ENCODE data around the gene MYL5.
"Not testable (repeated sequence)": the region's sequence is repeated elsewhere in the genome, so short reads cannot be mapped to it uniquely, and the experiment has no call there.

Gene MYL5

GRCh38 chr4:656436-657337 is 17.7 kb upstream of the MYL5 start:
- DNase-seq (ENCODE audit: low spot score): no peak

DNA sequence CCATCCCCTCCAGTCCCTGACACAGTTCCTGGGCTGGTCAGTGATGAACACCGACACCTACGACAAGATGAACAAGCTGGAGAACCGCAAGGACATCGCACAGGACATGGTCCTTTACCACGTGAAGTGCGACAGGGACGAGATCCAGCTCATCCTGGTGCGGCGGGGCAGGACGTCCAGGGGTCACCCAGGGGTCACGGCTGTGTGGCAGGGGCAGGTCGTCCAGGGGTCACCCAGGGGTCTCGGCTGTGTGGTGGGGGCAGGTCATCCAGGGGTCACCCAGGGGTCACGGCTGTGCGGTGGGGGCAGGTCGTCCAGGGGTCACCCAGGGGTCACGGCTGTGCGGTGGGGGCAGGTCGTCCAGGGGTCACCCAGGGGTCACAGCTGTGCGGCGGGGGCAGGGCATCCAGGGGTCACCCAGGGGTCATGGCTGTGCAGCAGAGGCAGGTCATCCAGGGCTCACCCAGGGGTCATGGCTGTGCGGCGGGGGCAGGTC is 17.0 kb upstream of the MYL5 start:
- no peak for DNase-seq (ENCODE audit: low spot score)

GRCh38 chr4:657834-658667 is 16.3 kb upstream of the MYL5 start:
- no peak for DNase-seq (ENCODE audit: low spot score)

DNA sequence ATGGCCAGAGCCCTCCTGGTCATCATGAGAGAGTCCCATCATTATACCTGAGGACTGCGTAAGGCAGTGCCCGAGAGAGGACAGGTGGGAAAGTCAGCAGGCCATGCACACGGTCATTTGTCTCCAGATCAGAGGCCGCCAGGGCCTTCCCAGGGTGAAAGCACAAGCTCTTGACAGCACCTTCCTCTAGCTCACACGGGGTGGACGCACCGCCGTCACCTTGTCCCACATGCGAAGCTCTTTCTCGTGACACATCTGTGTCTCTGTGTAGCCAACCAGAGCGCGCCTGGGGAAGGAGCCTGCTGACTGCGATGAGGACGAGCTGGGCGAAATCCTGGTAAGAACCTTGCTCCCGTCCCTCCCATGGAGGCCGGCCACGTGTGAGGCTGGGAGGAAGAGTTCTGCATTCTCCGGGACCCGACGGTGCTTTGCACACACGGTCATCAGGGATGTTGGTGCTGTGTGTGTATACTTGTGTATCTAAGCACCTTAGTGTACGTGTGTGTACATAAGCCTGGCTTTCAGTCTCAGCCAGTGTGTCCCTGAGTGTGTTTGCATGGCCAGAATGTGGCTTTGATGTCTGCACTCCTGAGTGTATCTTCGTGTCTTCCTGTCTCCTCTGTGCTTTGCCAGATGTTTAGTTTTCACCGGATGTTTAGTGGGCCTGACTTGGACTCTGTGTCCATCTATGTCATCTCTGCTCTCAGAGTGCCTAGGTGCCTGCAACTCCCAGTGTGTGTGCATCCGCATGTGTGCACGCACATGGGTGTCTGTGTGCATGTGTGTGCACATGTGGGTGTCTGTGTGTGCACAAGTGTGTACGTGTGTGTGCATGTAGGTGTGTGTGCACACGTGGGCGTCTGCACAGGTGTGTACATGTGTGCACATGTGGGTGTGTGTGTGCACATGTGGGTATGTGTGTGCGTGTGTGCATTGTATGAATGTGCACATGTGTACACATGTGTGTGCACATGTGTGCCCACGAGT is 15.4 kb upstream of the MYL5 start:
- no peak for DNase-seq (ENCODE audit: low spot score)

DNA sequence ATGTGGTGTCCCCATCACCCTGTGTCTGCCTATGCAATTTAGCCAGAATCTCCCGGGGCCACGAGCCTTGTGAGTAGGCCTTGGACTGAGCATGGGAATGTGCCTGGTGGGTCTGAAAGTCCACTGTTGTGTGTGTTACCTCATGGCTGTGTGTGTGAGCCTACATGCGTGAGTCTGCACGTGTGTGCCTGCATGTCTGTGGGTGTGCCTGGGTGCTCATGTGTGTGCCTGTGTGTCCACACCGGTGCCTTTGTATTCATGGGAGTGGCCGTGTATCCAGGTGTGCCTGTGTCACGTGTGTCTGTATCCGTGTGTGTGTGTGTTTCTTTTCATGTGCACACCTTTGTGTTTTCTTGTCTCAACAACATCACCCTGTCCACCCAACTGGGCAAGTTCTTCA is 14.5 kb upstream of the MYL5 start:
- DNase-seq (ENCODE audit: low spot score): no peak

DNA sequence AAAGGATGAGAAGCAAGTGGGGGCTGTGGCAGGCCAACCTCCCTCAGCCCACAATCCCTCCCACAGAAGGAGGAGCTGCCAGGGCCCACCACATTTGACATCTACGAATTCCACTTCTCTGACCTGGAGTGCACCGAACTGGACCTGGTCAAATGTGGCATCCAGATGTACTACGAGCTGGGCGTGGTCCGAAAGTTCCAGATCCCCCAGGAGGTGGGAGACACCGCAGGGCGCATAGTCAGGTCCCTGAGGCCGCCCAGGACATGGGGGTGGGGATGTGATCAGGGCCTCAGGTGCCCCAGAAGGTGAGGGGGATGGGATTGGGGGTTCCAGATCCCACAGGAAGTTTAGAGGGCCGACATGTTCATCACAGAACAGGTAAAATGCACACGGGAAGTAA is 13.9 kb upstream of the MYL5 start:
- no peak for DNase-seq (ENCODE audit: low spot score)

DNA sequence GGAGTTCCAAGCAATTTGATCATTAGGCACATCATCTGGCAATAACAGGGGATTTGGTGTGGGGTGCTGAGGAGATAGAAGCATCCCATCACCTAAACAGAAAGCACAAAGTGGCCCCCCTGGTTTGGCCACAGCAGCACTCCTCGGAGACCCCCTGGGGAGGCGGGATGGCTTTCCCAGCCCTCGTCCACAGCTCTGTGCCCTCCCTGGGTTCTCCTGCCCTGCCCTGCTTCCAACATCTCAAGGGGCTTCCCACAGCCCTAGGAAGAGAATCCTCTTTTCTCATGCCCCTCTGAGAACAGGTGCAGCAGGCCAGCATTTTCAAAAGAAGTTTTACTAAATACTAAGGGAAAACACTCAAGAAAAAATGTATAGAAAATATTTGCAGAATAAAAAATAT is 13.1 kb upstream of the MYL5 start:
- DNase-seq (ENCODE audit: low spot score): no peak

DNA sequence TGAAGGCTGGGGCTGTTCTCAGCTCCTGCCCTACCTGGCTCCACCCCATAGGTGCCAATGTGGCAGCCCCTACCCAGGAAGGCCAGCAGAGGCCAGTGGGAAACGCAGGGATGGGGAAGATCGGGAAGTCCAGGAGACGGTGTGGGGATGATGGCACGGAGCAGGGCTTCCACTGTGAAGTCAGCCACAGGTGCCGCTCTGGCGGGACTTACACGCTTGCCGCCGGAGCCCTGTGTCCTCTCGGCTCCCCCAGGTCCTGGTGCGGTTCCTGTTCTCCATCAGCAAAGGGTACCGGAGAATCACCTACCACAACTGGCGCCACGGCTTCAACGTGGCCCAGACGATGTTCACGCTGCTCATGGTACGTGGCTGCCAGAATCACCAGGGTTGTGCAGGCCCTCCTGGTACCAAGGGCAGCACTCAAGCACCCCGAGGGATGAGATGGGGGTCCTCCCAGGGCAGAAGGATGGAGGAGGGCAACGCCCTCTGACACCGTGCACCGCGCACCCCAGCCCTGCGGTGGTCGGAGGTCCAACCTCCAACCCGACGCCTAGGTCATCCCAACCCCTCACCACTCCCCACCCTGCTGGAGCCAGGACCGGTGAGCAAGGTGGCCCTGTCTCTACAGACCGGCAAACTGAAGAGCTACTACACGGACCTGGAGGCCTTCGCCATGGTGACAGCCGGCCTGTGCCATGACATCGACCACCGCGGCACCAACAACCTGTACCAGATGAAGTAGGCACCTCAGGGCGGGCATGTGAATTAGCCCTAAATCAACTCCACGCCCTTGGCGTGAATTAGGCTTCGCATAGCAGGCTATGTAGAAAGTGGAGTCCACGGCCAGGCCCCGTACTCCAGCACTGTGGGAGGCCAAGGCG is 12.2 kb upstream of the MYL5 start:
- no peak for DNase-seq (ENCODE audit: low spot score)

DNA sequence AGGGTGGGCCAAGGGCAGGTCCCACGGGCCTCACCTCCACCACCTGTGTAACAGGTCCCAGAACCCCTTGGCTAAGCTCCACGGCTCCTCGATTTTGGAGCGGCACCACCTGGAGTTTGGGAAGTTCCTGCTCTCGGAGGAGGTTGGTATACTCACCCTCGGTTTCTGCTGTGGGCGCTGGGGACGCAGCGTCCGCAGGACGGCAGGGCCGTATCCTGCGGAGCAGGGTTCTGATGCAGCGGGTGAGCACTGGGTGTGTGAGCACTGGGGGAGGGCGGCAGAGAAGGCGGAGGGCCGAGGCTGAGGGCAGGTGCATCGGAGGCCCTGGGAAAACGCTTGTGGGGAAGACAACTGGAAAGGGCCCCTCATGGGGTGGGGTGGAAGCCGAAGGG is 11.3 kb upstream of the MYL5 start:
- DNase-seq (ENCODE audit: low spot score): no peak

DNA sequence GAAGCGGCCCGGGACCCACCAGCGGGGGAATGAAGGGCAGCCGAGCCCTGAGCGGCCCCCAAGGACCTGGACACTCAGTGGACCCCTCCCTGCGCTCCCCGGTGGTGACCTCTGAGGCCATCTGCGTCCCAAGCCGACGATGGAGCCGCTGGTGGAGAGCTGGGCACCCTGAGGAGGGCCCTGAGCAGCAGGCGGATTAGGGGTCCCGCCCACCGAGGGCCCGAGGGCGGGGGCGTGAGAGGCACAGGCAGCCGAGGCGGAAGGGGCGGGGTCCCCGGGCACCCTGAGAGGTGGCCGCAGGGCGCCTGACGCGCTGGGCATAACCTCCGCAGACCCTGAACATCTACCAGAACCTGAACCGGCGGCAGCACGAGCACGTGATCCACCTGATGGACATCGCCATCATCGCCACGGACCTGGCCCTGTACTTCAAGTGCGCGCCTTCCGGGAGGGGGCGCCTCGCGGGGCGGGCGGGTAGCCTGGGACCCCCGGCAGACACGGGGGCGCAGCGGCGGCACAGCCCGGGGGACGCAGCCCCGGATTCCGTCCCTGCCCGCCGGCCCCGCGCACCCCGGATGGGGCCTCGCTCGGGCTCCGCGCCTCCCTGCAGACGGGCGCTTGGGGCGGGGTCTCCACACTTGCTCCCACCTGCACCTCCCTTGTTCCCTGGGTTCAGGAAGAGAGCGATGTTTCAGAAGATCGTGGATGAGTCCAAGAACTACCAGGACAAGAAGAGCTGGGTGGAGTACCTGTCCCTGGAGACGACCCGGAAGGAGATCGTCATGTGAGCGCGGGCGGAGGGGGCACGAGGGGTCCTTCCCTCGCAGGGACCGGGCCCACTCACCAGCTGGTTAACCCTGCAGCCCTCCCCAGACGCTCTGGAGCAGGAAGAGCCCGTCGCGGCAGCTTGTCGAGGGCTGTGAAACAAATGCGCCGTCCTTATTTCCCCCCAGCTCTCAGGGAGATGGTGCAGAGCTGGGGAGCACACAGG is 10.6 kb upstream of the MYL5 start:
- no peak for DNase-seq (ENCODE audit: low spot score)

DNA sequence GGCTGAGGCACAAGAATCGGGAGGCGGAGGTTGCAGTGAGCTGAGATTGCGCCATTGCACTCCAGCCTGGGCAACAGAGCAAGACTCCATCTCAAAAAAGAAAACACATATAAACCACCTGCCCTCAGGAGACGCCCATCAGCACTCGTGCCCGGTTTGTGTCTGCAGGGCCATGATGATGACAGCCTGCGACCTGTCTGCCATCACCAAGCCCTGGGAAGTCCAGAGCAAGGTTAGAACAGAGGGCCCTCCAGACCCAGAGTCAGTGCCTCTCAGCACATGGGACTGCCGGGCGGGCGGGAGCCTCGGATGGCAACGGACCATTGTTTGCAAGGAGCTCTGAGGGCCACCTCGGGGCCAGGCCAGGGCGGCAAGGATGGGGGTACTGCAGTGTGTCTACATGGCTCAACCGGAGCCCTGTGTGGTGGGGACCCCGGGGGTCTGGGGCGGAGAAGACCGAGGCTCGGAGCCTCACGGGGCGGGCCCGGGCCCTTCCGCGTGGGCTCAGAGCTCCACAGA is 9.6 kb upstream of the MYL5 start:
- no peak for DNase-seq (ENCODE audit: low spot score)

DNA sequence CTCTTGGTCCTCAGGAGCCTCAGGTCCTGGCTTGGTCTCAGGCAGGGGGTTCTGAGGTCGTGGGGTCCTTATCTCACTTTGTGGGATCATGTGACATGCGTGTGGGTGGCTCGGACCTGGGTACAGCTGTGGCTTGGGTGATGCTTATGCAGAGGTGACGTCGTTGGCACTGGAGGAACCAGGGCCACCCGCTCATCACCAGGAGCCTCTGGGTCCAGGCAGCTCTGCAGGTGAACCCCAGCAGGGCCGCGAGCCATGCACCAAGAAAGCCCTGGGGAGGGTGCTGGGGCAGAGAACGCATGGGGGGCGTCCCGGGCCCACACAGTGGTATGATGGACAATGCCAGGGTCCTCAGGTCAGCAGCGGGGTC is 9.0 kb upstream of the MYL5 start:
- no peak for DNase-seq (ENCODE audit: low spot score)

GRCh38 chr4:665751-666435 is 8.4 kb upstream of the MYL5 start:
- no peak for DNase-seq (ENCODE audit: low spot score)

GRCh38 chr4:666436-666810 is 7.9 kb upstream of the MYL5 start:
- no peak for DNase-seq (ENCODE audit: low spot score)

DNA sequence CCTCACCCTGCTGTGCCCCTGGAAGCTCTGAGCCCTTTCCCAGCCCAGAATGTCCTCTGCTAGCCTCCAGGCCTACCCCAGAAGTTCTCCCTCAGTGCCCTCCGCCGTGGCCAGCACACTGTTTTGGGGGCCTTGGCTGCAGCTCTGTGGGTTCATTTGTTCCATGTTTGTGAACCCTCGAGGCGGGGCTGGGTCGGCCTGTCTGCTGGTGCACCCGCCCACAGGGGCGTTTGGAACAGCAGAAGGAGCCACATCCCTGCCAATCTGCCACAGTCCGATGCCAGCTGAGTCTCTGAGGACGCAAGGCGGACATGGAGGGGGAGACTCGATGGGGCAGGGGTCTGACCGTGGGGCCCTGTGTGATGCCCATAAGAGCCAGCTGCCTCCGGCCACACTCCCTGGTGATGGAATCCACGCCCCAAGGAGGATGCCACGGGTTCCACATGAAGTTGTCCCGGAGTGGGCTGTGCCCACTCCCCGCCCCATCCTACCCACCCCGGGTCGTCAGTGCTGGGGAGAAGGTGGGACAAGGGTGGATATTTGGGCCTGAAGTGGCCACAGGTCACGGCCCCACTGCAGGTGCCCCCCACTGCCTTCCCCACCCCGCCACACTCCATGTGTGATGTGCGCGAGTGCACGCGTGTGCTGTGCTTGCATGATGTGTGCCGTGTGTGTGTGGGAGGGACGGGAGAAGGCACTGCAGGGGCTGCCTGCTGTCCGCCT is 7.4 kb upstream of the MYL5 start:
- DNase-seq (ENCODE audit: low spot score): no peak

GRCh38 chr4:667545-667925 is 6.8 kb upstream of the MYL5 start:
- no peak for DNase-seq (ENCODE audit: low spot score)

DNA sequence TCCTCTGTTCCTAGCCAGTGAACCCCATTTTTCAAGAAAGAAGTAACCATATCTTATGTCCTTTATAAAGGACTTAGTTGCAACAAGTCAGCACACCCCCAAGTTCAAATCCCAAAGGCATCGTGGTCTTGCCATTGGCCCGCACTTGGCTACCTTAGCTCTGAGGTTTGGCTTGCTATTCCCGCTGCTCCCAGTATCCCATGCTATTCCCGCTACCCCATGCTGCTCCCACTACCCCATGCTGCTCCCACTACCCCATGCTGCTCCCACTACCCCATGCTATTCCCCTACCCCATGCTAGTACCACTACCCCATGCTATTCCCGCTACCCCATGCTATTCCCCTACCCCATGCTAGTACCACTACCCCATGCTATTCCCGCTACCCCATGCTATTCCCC is 6.1 kb upstream of the MYL5 start:
- DNase-seq (ENCODE audit: low spot score): not testable (repeated sequence)
